SK-N-SH (cell line): ENCODE data around the gene CADM1. TPM values are rescaled to one million over a fixed set of nuclear protein-coding genes. Genes with fewer than 3 reads are reported as not detected.

Experiments
- CTCF ChIA-PET: fragments of 300-600, 350-600 bp; formaldehyde crosslinking; extraction: SDS; loops from one replicate; lab custom pipeline; 2021; lab: Yijun Ruan, JAX
- POLR2A ChIA-PET: fragments of 350-600 bp; sonication (Branson Sonifier 250); formaldehyde crosslinking; extraction: SDS; loops from one replicate; lab custom pipeline; 2020; ENCODE audit warnings: antibody characterized with exemption, inconsistent platforms; lab: Yijun Ruan, JAX
- DNase-seq: peaks from one replicate; pipeline ENCODE4 v3.0.0; 2012
- H2AFZ ChIP-seq: fragments of 200-600 bp; sonication (generic); 2 replicates; pipeline ENCODE4 v1.8.1; 2016; ENCODE audit warnings: antibody characterized with exemption, mild to moderate bottlenecking, low read depth
- H3F3A ChIP-seq: fragments of 200-600 bp; sonication (generic); replicated peaks from 2 replicates; pipeline ENCODE3; 2016; ENCODE audit warnings: antibody characterized with exemption, mild to moderate bottlenecking; ENCODE audit not compliant: insufficient read depth
- H3K27ac ChIP-seq, 2 experiments: fragments of 200-500 bp in 1 of 2; fragments of 200-600 bp in 1 of 2; sonication (Bioruptor generic) in 1 of 2; sonication (generic), shearing (Covaris generic) in 1 of 2; 2 replicates each; pipeline versions ENCODE4 v1.5.1 to v1.6.1; 2014 to 2016; ENCODE audit warnings: low read depth in 2 of 2, inconsistent platforms in 1 of 2, low read length in 1 of 2, mild to moderate bottlenecking in 1 of 2, mixed read lengths in 1 of 2
- H3K27me3 ChIP-seq: fragments of 200-600 bp; sonication (generic), shearing (Covaris generic); 2 replicates; pipeline ENCODE4 v1.6.1; 2016; ENCODE audit warnings: mixed run types; ENCODE audit not compliant: insufficient read depth
- H3K36me3 ChIP-seq, 2 experiments: fragments of 200-500 bp in 1 of 2; fragments of 200-600 bp in 1 of 2; sonication (Bioruptor generic) in 1 of 2; sonication (generic) in 1 of 2; replicated peaks in 1 of 2; 2 replicates each; pipeline versions ENCODE3 to v1.5.1; 2014 to 2016; ENCODE audit warnings: low read length in 1 of 2, mild to moderate bottlenecking in 1 of 2; ENCODE audit not compliant: insufficient read depth in 2 of 2, control insufficient read depth in 1 of 2
- H3K4me1 ChIP-seq, 2 experiments: fragments of 200-500 bp in 1 of 2; fragments of 200-600 bp in 1 of 2; sonication (Bioruptor generic) in 1 of 2; sonication (generic), shearing (Covaris generic) in 1 of 2; 2 replicates each; pipeline versions ENCODE4 v1.5.1 to v1.6.1; 2014 to 2016; ENCODE audit warnings: low read depth in 1 of 2, low read length in 1 of 2, mixed run types in 1 of 2; ENCODE audit not compliant: insufficient read depth in 2 of 2, control insufficient read depth in 1 of 2
- H3K4me2 ChIP-seq: fragments of 200-600 bp; sonication (generic), shearing (Covaris generic); 2 replicates; pipeline ENCODE4 v1.6.1; 2017; ENCODE audit warnings: mixed run types
- H3K4me3 ChIP-seq, 2 experiments: fragments of 200-500 bp in 1 of 2; fragments of 200-600 bp in 1 of 2; sonication (Bioruptor generic) in 1 of 2; sonication (generic), shearing (Covaris generic) in 1 of 2; 2 replicates each; pipeline versions ENCODE4 v1.5.1 to v1.8.1; 2014 to 2016; ENCODE audit warnings: low read depth in 2 of 2, inconsistent platforms in 1 of 2, low read length in 1 of 2, mild to moderate bottlenecking in 1 of 2, mixed read lengths in 1 of 2, moderate library complexity in 1 of 2
- H3K79me2 ChIP-seq: fragments of 200-600 bp; sonication (generic); 2 replicates; pipeline ENCODE4 v1.8.1; 2017; ENCODE audit warnings: mild to moderate bottlenecking; ENCODE audit not compliant: insufficient read depth
- H3K9ac ChIP-seq: fragments of 200-600 bp; sonication (generic); 2 replicates; pipeline ENCODE4 v1.6.1; 2017; ENCODE audit warnings: mixed run types
- H3K9me2 ChIP-seq: fragments of 200-600 bp; sonication (generic); 2 replicates; pipeline ENCODE4 v1.6.1; 2017; ENCODE audit warnings: mixed run types
- H3K9me3 ChIP-seq: fragments of 200-600 bp; sonication (generic); 2 replicates; pipeline ENCODE4 v1.6.1; 2017; ENCODE audit warnings: mixed run types, mild to moderate bottlenecking, moderate library complexity
- H4K20me1 ChIP-seq: fragments of 200-600 bp; sonication (generic); 2 replicates; pipeline ENCODE4 v1.6.1; 2017; ENCODE audit warnings: mild to moderate bottlenecking, mixed run types; ENCODE audit not compliant: insufficient read depth
- CHD2 ChIP-seq: fragments of 150-350 bp; IDR thresholded peaks from 2 replicates; pipeline ENCODE4 v1.6.1; 2018; ENCODE audit warnings: low read length; ENCODE audit not compliant: partially characterized antibody
- EZH2phosphoT487 ChIP-seq: fragments of 200-600 bp; sonication (generic); IDR thresholded peaks from 2 replicates; pipeline ENCODE4 v1.6.1; 2017; ENCODE audit warnings: low read depth, mixed run types, mild to moderate bottlenecking, antibody characterized with exemption, moderate library complexity, borderline replicate concordance
- FOSL2 ChIP-seq: IDR thresholded peaks from 2 replicates; pipeline ENCODE4 v1.4.0; 2012; ENCODE audit warnings: low read depth, mild to moderate bottlenecking, moderate library complexity, borderline replicate concordance
- JUND ChIP-seq: IDR thresholded peaks from 2 replicates; pipeline ENCODE4 v1.4.0; 2012
- NFIC ChIP-seq: IDR thresholded peaks from 2 replicates; pipeline ENCODE4 v1.4.0; 2012; ENCODE audit warnings: borderline replicate concordance
- NRF1 ChIP-seq: IDR thresholded peaks from 2 replicates; pipeline ENCODE4 v1.6.1; 2012; ENCODE audit warnings: low read depth, mild to moderate bottlenecking, low read length
- POLR2AphosphoS5 ChIP-seq: IDR thresholded peaks from 2 replicates; pipeline ENCODE4 v1.6.1; 2012; ENCODE audit warnings: low read depth, low read length
- RAD21 ChIP-seq: IDR thresholded peaks from 2 replicates; pipeline ENCODE4 v1.6.1; 2012; ENCODE audit warnings: mild to moderate bottlenecking, low read length
- RXRA ChIP-seq: IDR thresholded peaks from 2 replicates; pipeline ENCODE4 v1.4.0; 2012; ENCODE audit warnings: low read depth, mild to moderate bottlenecking, borderline replicate concordance
- YY1 ChIP-seq: IDR thresholded peaks from 2 replicates; pipeline ENCODE4 v1.4.0; 2012; ENCODE audit warnings: low read depth, mild to moderate bottlenecking
- WGBS: methylation state at CpG from one replicate; pipeline ENCODE4 v1.1.6; 2017; ENCODE audit warnings: low lambda C conversion rate; 5-methylcytosine and 5-hydroxymethylcytosine counted together
- polyA plus RNA-seq, 3 experiments: library from polyadenylated mRNA; depleted of rRNA; stranded (reverse); fragments of >200 nt; gene quantifications; 2 replicates each; pipeline ENCODE4 v1.2.3, GENCODE V29; 2012
- TF ChIP-seq, protein P1 (sequence below): IDR thresholded peaks from 2 replicates; pipeline ENCODE4 v1.4.0; 2012; ENCODE audit warnings: low read depth
- TF ChIP-seq, protein P2 (sequence below): fragments of 200-600 bp; sonication (generic); IDR thresholded peaks from 2 replicates; pipeline ENCODE4 v1.6.1; 2017; ENCODE audit warnings: antibody characterized with exemption, mild to moderate bottlenecking, moderate library complexity
- TF ChIP-seq, protein P3 (sequence below): IDR thresholded peaks from 2 replicates; pipeline ENCODE4 v1.4.0; 2012; ENCODE audit warnings: low read depth, borderline replicate concordance
- TF ChIP-seq, protein P4 (sequence below): IDR thresholded peaks from 2 replicates; pipeline ENCODE4 v1.6.1; 2012; ENCODE audit warnings: mild to moderate bottlenecking, low read depth, low read length, moderate library complexity

CADM1 gene
- polyA plus RNA-seq, 1 of the 3 experiments (the other 2 are of a cell fraction): 7.9 TPM

DNA sequence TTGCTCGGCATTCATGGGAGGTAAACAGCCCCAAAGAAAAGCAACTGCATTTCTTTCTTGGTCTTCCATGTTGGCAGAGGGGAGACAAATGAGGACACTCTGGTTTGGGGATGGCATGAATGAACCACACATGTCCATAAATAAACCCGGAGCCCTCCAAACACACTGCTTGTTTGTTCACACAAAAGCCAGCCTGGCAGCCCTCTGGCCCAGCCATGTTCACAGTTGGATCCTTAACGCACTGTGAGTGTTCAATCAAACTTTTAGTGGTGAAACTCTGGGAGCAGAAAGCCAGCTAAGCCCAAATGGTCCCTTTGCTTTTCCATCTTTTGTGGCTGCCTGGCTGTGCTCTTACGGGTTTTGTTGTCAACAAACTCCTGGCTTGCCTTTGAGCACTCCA lies 336.8 kb downstream of the CADM1 start:
- H2AFZ ChIP-seq: no peak overlapping the region
- H3K4me2 ChIP-seq: no peak overlapping the region
- TF ChIP-seq, protein P1, sequence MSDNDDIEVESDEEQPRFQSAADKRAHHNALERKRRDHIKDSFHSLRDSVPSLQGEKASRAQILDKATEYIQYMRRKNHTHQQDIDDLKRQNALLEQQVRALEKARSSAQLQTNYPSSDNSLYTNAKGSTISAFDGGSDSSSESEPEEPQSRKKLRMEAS: no peak
- TF ChIP-seq YY1 (no peak), FOSL2 (no peak), EZH2phosphoT487 (no peak), NRF1 (no peak), NFIC (no peak), JUND (no peak), CHD2 (no peak), RXRA (no peak), POLR2AphosphoS5 (no peak), RAD21 (no peak)
- TF ChIP-seq, protein P2, sequence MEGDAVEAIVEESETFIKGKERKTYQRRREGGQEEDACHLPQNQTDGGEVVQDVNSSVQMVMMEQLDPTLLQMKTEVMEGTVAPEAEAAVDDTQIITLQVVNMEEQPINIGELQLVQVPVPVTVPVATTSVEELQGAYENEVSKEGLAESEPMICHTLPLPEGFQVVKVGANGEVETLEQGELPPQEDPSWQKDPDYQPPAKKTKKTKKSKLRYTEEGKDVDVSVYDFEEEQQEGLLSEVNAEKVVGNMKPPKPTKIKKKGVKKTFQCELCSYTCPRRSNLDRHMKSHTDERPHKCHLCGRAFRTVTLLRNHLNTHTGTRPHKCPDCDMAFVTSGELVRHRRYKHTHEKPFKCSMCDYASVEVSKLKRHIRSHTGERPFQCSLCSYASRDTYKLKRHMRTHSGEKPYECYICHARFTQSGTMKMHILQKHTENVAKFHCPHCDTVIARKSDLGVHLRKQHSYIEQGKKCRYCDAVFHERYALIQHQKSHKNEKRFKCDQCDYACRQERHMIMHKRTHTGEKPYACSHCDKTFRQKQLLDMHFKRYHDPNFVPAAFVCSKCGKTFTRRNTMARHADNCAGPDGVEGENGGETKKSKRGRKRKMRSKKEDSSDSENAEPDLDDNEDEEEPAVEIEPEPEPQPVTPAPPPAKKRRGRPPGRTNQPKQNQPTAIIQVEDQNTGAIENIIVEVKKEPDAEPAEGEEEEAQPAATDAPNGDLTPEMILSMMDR: no peak
- TF ChIP-seq, protein P3, sequence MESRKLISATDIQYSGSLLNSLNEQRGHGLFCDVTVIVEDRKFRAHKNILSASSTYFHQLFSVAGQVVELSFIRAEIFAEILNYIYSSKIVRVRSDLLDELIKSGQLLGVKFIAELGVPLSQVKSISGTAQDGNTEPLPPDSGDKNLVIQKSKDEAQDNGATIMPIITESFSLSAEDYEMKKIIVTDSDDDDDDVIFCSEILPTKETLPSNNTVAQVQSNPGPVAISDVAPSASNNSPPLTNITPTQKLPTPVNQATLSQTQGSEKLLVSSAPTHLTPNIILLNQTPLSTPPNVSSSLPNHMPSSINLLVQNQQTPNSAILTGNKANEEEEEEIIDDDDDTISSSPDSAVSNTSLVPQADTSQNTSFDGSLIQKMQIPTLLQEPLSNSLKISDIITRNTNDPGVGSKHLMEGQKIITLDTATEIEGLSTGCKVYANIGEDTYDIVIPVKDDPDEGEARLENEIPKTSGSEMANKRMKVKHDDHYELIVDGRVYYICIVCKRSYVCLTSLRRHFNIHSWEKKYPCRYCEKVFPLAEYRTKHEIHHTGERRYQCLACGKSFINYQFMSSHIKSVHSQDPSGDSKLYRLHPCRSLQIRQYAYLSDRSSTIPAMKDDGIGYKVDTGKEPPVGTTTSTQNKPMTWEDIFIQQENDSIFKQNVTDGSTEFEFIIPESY: no peak
- TF ChIP-seq, protein P4, sequence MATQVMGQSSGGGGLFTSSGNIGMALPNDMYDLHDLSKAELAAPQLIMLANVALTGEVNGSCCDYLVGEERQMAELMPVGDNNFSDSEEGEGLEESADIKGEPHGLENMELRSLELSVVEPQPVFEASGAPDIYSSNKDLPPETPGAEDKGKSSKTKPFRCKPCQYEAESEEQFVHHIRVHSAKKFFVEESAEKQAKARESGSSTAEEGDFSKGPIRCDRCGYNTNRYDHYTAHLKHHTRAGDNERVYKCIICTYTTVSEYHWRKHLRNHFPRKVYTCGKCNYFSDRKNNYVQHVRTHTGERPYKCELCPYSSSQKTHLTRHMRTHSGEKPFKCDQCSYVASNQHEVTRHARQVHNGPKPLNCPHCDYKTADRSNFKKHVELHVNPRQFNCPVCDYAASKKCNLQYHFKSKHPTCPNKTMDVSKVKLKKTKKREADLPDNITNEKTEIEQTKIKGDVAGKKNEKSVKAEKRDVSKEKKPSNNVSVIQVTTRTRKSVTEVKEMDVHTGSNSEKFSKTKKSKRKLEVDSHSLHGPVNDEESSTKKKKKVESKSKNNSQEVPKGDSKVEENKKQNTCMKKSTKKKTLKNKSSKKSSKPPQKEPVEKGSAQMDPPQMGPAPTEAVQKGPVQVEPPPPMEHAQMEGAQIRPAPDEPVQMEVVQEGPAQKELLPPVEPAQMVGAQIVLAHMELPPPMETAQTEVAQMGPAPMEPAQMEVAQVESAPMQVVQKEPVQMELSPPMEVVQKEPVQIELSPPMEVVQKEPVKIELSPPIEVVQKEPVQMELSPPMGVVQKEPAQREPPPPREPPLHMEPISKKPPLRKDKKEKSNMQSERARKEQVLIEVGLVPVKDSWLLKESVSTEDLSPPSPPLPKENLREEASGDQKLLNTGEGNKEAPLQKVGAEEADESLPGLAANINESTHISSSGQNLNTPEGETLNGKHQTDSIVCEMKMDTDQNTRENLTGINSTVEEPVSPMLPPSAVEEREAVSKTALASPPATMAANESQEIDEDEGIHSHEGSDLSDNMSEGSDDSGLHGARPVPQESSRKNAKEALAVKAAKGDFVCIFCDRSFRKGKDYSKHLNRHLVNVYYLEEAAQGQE: no peak
- CTCF ChIA-PET: interaction anchor here (0.7 to 4.8 kb wide), 4 partner anchors 14 to 392 kb away, joined by 3 to 40 read pairs (median 4); no protein-coding TSS in a partner anchor
- H3K4me3 ChIP-seq: no peak overlapping the region
- no peaks in the 10 kb centered on the region for H3F3A ChIP-seq
- POLR2A ChIA-PET: interaction anchor here (0.6 to 1.2 kb wide), 3 partner anchors 37 to 388 kb away, joined by 3 read pairs; no protein-coding TSS in a partner anchor
- H3K9me3 ChIP-seq: no peaks in the 10 kb centered on the region
- peaks cover 0 to 39% of the 10 kb centered on the region in 2 experiments; a peak in 2 of 4 replicates for H3K4me1 ChIP-seq
- H3K9me2 ChIP-seq: no peaks in the 10 kb centered on the region
- no peak overlapping the region for H3K9ac ChIP-seq
- no peak for DNase-seq
- H3K27ac ChIP-seq: peak overlapping the region in 1 of 2 experiments; percentile 87; a peak in 2 of 4 replicates
- H3K27me3 ChIP-seq: no peaks in the 10 kb centered on the region
- WGBS: 59% methylated on average over 4 of the region's 4 CpGs
- H3K36me3 ChIP-seq: no peaks in the 10 kb centered on the region
- H4K20me1 ChIP-seq: no peaks in the 10 kb centered on the region
- H3K79me2 ChIP-seq: no peaks in the 10 kb centered on the region
